B cell (primary cell): Measurements from ENCODE around the gene COL28A1. TPM values are rescaled to one million over a fixed set of nuclear protein-coding genes. Genes with fewer than 3 reads are reported as not detected.

Experiments used
- ATAC-seq: fragments of 200-7000 bp; cut with Tn5 transposase; one replicate; pipeline ENCODE4 v1.10.0; 2021; ENCODE audit warnings: low read depth, mild to moderate bottlenecking, moderate number of reproducible peaks, moderate library complexity
- CTCF ChIA-PET: fragments of 350-600 bp; sonication (Branson Sonifier 250); formaldehyde crosslinking; loops from one replicate; lab custom pipeline; 2021; ENCODE audit warnings: antibody characterized with exemption, inconsistent platforms; lab: Charles Lee
- POLR2A ChIA-PET: fragments of 350-600 bp; sonication (Branson Sonifier 250); formaldehyde crosslinking; loops from one replicate; lab custom pipeline; 2021; ENCODE audit warnings: antibody characterized with exemption; lab: Charles Lee
- DNase-seq: peaks from one replicate; pipeline ENCODE4 v3.0.0; 2013
- H2AFZ ChIP-seq: 2 replicates; pipeline ENCODE4 v1.6.1; 2012; ENCODE audit warnings: mild to moderate bottlenecking, low read depth, low read length; ENCODE audit not compliant: insufficient read depth, poor library complexity, severe bottlenecking
- H3K27ac ChIP-seq, 2 donors: 1 replicate in 1 of 2; 2 replicates in 1 of 2; pipeline ENCODE4 v1.5.1; 2012 to 2013; ENCODE audit warnings: low read length in 2 of 2, mild to moderate bottlenecking in 2 of 2, moderate library complexity in 1 of 2
- H3K27me3 ChIP-seq, 4 experiments: fragments of 200-600 bp in 1 of 4; sonication (generic) in 1 of 4; replicated peaks in 1 of 4; 1 replicate in 2 of 4; 2 replicates in 2 of 4; pipeline versions ENCODE4 v1.6.1 to v1.7.0; 2013 to 2016; ENCODE audit warnings: low read length in 3 of 4, mild to moderate bottlenecking in 2 of 4, mixed read lengths in 1 of 4, moderate library complexity in 1 of 4; ENCODE audit not compliant: insufficient read depth in 4 of 4, control insufficient read depth in 3 of 4; ENCODE audit errors: control extremely low read depth in 1 of 4
- H3K36me3 ChIP-seq, 2 experiments: replicated peaks in 1 of 2; 1 replicate in 1 of 2; 2 replicates in 1 of 2; pipeline versions ENCODE4 v1.6.1 to v1.7.1; 2013; ENCODE audit warnings: low read length in 1 of 2; ENCODE audit not compliant: insufficient read depth in 2 of 2, control insufficient read depth in 1 of 2; ENCODE audit errors: control extremely low read depth in 1 of 2, extremely low read depth in 1 of 2
- H3K4me1 ChIP-seq, 2 donors: fragments of 200-600 bp in 1 of 2; sonication (generic) in 1 of 2; 1 replicate in 1 of 2; 2 replicates in 1 of 2; pipeline versions ENCODE4 v1.5.1 to v1.6.1; 2013 to 2017; ENCODE audit warnings: low read length in 2 of 2; ENCODE audit not compliant: control insufficient read depth in 2 of 2, insufficient read depth in 2 of 2
- H3K4me2 ChIP-seq: replicated peaks from 2 replicates; pipeline ENCODE3; 2012; ENCODE audit warnings: mild to moderate bottlenecking, low read depth, low read length; ENCODE audit not compliant: poor library complexity, severe bottlenecking
- H3K4me3 ChIP-seq, 5 experiments: fragments of 200-600 bp in 1 of 5; sonication (generic) in 1 of 5; 1 replicate in 3 of 5; 2 replicates in 2 of 5; pipeline versions ENCODE4 v1.5.1 to v1.7.0; 2011 to 2016; ENCODE audit warnings: low read length in 4 of 5, mild to moderate bottlenecking in 4 of 5, low read depth in 2 of 5, control low read depth in 1 of 5, moderate library complexity in 1 of 5; ENCODE audit not compliant: insufficient read depth in 1 of 5; ENCODE audit errors: control extremely low read depth in 1 of 5, extremely low read depth in 1 of 5
- H3K79me2 ChIP-seq: fragments of 200-600 bp; sonication (generic); one replicate; pipeline ENCODE4 v1.6.0; 2016; ENCODE audit warnings: low read length; ENCODE audit not compliant: control insufficient read depth, insufficient read depth
- H3K9ac ChIP-seq: fragments of 200-600 bp; sonication (generic); 2 replicates; pipeline ENCODE4 v1.6.1; 2017; ENCODE audit warnings: mild to moderate bottlenecking, low read length, moderate library complexity
- H3K9me3 ChIP-seq, 3 donors: one replicate each; pipeline versions ENCODE4 v1.6.1 to v1.7.1; 2013; ENCODE audit warnings: low read length in 2 of 3; ENCODE audit not compliant: control insufficient read depth in 2 of 3, insufficient read depth in 1 of 3; ENCODE audit errors: control extremely low read depth in 1 of 3
- H4K20me1 ChIP-seq: 2 replicates; pipeline ENCODE4 v1.6.0; 2012; ENCODE audit warnings: mild to moderate bottlenecking, low read length; ENCODE audit not compliant: insufficient read depth, control insufficient read depth, poor library complexity, severe bottlenecking
- H3K27ac Mint-ChIP-seq: one replicate; pipeline ENCODE4 v1.8.0; 2021; ENCODE audit warnings: mixed read lengths
- H3K27me3 Mint-ChIP-seq: one replicate; pipeline ENCODE4 v1.8.0; 2021; ENCODE audit warnings: mixed read lengths
- H3K4me1 Mint-ChIP-seq: one replicate; pipeline ENCODE4 v1.8.0; 2021; ENCODE audit warnings: mixed read lengths
- H3K4me3 Mint-ChIP-seq: one replicate; pipeline ENCODE4 v1.8.0; 2021; ENCODE audit warnings: mixed read lengths
- H3K9me3 Mint-ChIP-seq: one replicate; pipeline ENCODE4 v1.8.0; 2022; ENCODE audit warnings: mixed read lengths; ENCODE audit not compliant: insufficient read depth
- EZH2 ChIP-seq: IDR thresholded peaks from 2 replicates; pipeline ENCODE4 v1.6.1; 2012; ENCODE audit warnings: borderline replicate concordance, low read depth, mild to moderate bottlenecking, moderate library complexity, low read length; ENCODE audit not compliant: insufficient read depth, poor library complexity, severe bottlenecking
- WGBS: methylation state at CpG from one replicate; pipeline ENCODE4 v1.1.5; 2013; ENCODE audit warnings: missing lambda C conversion rate; ENCODE audit not compliant: insufficient coverage; 5-methylcytosine and 5-hydroxymethylcytosine counted together
- intact Hi-C: fragments of 100-400 bp; cut with micrococcal nuclease; formaldehyde crosslinking; loops from one replicate; pipeline ENCODE4 v1.10.0; 2022
- polyA plus RNA-seq: library from polyadenylated mRNA; depleted of rRNA; stranded (reverse); fragments of >200 nt; gene quantifications from 2 replicates; pipeline ENCODE4 v1.2.3, GENCODE V29; 2012
- total RNA-seq, 2 donors: library from RNA; stranded (reverse); fragments of 120-200 nt in 1 of 2; gene quantifications; 1 replicate in 1 of 2; 2 replicates in 1 of 2; pipeline versions ENCODE4 v1.2.3 to v1.2.4, GENCODE V29; 2013 to 2022
- TF ChIP-seq, protein P1 (sequence below): fragments of 200-600 bp; IDR thresholded peaks from one replicate; pipeline ENCODE4 v1.8.0; 2022; ENCODE audit warnings: antibody characterized with exemption, mild to moderate bottlenecking

COL28A1 gene
- total and polyA plus RNA-seq, 2 donors (not counting 1 experiment from before 2014, with no cell fraction given): 0.18 to 0.67 TPM

DNA sequence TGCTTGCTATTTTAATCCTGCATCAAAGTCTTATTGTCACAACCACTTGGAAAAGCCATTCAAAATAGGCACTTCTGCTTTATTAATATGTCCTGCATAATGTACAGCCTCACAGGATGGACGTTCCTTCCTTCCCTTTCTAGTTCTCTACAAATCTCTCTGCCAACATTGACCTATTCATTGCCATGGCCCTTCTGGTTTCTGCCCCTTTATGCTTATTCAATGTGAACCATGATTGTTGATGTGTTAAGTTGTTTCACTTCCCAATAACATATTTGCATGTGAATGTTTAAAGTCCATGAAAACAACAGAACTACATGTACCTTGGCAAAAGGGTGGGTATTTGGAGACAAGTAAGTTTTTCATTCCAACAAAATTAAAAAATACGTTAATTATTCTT, 45.7 kb downstream of the COL28A1 start:
- H2AFZ ChIP-seq: no peak overlapping the region
- ChIA-PET POLR2A (no interaction called here), CTCF (no interaction called here)
- Mint-ChIP-seq H3K27me3 (no peaks in the 10 kb centered on the region), H3K4me1 (peaks cover 33% of the 10 kb centered on the region), H3K27ac (peak overlapping the region; percentile 12), H3K4me3 (peak overlapping the region; percentile 53), H3K9me3 (peaks cover 2% of the 10 kb centered on the region)
- H3K9me3 ChIP-seq: peaks cover 0 to 8% (median 2%) of the 10 kb centered on the region in 3 donors
- H3K36me3 ChIP-seq: no peaks in the 10 kb centered on the region
- no peaks in the 10 kb centered on the region for H4K20me1 ChIP-seq
- H3K9ac ChIP-seq: no peak overlapping the region
- WGBS: no CpG with 5 or more reads among the region's 2 CpGs
- no peak overlapping the region for H3K27ac ChIP-seq
- no peaks in the 10 kb centered on the region for H3K27me3 ChIP-seq
- peak overlapping the region; percentile 32 for H3K4me2 ChIP-seq
- no peaks in the 10 kb centered on the region for H3K79me2 ChIP-seq
- DNase-seq: peak; percentile 39
- TF ChIP-seq, protein P1, sequence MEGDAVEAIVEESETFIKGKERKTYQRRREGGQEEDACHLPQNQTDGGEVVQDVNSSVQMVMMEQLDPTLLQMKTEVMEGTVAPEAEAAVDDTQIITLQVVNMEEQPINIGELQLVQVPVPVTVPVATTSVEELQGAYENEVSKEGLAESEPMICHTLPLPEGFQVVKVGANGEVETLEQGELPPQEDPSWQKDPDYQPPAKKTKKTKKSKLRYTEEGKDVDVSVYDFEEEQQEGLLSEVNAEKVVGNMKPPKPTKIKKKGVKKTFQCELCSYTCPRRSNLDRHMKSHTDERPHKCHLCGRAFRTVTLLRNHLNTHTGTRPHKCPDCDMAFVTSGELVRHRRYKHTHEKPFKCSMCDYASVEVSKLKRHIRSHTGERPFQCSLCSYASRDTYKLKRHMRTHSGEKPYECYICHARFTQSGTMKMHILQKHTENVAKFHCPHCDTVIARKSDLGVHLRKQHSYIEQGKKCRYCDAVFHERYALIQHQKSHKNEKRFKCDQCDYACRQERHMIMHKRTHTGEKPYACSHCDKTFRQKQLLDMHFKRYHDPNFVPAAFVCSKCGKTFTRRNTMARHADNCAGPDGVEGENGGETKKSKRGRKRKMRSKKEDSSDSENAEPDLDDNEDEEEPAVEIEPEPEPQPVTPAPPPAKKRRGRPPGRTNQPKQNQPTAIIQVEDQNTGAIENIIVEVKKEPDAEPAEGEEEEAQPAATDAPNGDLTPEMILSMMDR: no peak
- no peak for TF ChIP-seq EZH2
- peak overlapping the region in 1 of 5 experiments; percentile 1 for H3K4me3 ChIP-seq
- intact Hi-C loops: no loop called here
- peak; percentile 31 for ATAC-seq
- peaks cover 19 to 22% of the 10 kb centered on the region in 2 donors for H3K4me1 ChIP-seq

DNA sequence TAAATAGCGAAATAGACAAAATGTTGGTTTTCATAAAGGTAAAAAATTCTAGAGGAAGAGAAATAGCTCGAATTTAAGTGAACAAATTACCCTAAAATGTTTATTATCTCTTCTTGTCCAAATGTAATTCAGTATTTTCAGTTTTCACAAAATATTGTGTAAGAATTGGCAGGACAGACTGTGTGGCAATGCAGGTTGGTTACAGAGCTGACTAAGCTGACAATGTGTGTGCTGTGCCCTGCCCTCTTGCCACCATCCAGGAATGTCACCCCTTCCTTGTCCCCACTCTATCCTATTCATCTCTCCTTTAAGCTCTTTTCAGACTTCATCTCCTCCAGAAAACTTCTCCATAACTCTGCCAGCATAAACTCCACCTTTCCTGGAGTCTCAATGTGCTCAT, 46.1 kb downstream of the COL28A1 start:
- Histone ChIP-seq H3K4me2 (peak overlapping the region; percentile 32), H3K27ac (no peak overlapping the region), H3K27me3 (no peaks in the 10 kb centered on the region), H4K20me1 (no peaks in the 10 kb centered on the region), H3K4me1 (peaks cover 19 to 22% of the 10 kb centered on the region in 2 donors), H3K9me3 (peaks cover 0 to 8% (median 2%) of the 10 kb centered on the region in 3 donors), H2AFZ (no peak overlapping the region), H3K4me3 (no peak overlapping the region), H3K36me3 (no peaks in the 10 kb centered on the region), H3K9ac (no peak overlapping the region), H3K79me2 (no peaks in the 10 kb centered on the region)
- peaks cover 33% of the 10 kb centered on the region for H3K4me1 Mint-ChIP-seq
- CTCF ChIA-PET: interaction anchor here (0.9 kb wide), 1 partner anchor 386 kb away, joined by 3 read pairs; no protein-coding TSS in a partner anchor
- POLR2A ChIA-PET: no interaction called here
- no peaks in the 10 kb centered on the region for H3K27me3 Mint-ChIP-seq
- H3K4me3 Mint-ChIP-seq: peak overlapping the region; percentile 53
- ATAC-seq (no peak), DNase-seq (no peak)
- peaks cover 2% of the 10 kb centered on the region for H3K9me3 Mint-ChIP-seq
- H3K27ac Mint-ChIP-seq: peak overlapping the region; percentile 12
- intact Hi-C loops: loop anchor here (10.0 kb wide), 1 partner anchor 55 kb away; no protein-coding TSS in a partner anchor
- no CpG with 5 or more reads among the region's 2 CpGs for WGBS
- no peak for TF ChIP-seq EZH2
- TF ChIP-seq, protein P1: no peak
